Prostate gland (tissue), 2 donors: Measurements from ENCODE around the gene MTA1.

Experiments
- POLR2AphosphoS5 ChIP-seq: sonication (generic); formaldehyde crosslinking; IDR thresholded peaks from one replicate; pipeline ENCODE4 v1.6.1; 2017; ENCODE audit warnings: antibody characterized with exemption
- TF ChIP-seq, protein P1 (sequence below), 4 experiments: fragments of 200-600 bp in 2 of 4; fragments of 450-650 bp in 2 of 4; sonication (generic) in 2 of 4; IDR thresholded peaks; 1 replicate in 3 of 4; 2 replicates in 1 of 4; pipeline ENCODE4 v1.5.1; 2016 to 2019; ENCODE audit warnings: antibody characterized with exemption in 4 of 4, mild to moderate bottlenecking in 2 of 4, moderate library complexity in 2 of 4

DNA sequence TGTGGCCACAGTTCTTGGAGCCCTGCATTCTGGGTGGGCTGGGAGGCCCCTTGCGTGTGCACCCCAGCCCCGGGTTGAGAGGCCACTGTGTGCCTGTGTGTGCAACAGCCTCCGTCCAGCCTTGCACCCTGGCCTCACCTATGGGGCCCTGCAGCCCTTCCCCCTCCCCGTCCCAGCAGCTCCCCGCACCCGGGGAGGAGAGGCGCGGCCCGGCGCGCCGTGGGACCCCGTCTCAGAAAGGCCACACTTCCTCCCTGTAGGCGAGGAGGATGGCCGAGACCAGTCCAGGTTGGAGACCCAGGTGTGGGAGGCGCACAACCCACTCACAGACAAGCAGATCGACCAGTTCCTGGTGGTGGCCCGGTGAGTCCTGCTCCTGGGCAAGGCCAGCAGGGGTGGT, 38.4 kb downstream of the MTA1 start:
- TF ChIP-seq, protein P1, sequence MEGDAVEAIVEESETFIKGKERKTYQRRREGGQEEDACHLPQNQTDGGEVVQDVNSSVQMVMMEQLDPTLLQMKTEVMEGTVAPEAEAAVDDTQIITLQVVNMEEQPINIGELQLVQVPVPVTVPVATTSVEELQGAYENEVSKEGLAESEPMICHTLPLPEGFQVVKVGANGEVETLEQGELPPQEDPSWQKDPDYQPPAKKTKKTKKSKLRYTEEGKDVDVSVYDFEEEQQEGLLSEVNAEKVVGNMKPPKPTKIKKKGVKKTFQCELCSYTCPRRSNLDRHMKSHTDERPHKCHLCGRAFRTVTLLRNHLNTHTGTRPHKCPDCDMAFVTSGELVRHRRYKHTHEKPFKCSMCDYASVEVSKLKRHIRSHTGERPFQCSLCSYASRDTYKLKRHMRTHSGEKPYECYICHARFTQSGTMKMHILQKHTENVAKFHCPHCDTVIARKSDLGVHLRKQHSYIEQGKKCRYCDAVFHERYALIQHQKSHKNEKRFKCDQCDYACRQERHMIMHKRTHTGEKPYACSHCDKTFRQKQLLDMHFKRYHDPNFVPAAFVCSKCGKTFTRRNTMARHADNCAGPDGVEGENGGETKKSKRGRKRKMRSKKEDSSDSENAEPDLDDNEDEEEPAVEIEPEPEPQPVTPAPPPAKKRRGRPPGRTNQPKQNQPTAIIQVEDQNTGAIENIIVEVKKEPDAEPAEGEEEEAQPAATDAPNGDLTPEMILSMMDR (IDR thresholded peaks at IDR 0.05), result no peak
- TF ChIP-seq POLR2AphosphoS5, result no peak
